ENCODE data around the gene ERC2. TPM values are rescaled to one million over a fixed set of nuclear protein-coding genes. Genes with fewer than 3 reads are reported as not detected.

ERC2 gene
- total and polyA plus RNA-seq, 9 donors: 1.2 to 9.4 (median 5.4) TPM

GRCh38 chr3:55491296-55491816 lies 976.9 kb downstream of the ERC2 start:
- intact Hi-C loops (cut with DNase I): no loop called here
- no peaks in the 10 kb centered on the region for H3K27me3 ChIP-seq
- DNase-seq: peak; percentile 49 to 76 (median 53)

GRCh38 chr3:55490276-55490913 lies 977.9 kb downstream of the ERC2 start:
- Histone ChIP-seq H3K4me1 (ENCODE audit: insufficient read depth) (peaks cover 3% of the 10 kb centered on the region), H3K4me3 (no peak overlapping the region), H3K9me3 (no peaks in the 10 kb centered on the region), H3K27me3 (no peaks in the 10 kb centered on the region), H3K36me3 (no peaks in the 10 kb centered on the region), H3K27ac (no peak overlapping the region)
- TF ChIP-seq CTCF (IDR thresholded peaks at IDR 0.05) (no peak), POLR2A (IDR thresholded peaks at IDR 0.05) (no peak), EP300 (IDR thresholded peaks at IDR 0.05) (no peak)
- no peak for DNase-seq
- intact Hi-C loops (cut with DNase I): no loop called here
- WGBS, 3 donors: 33 to 42% (median 39%) methylated on average over 3 of the region's 3 CpGs

More at GRCh38 chr3:55491296-55491816, 976.9 kb downstream of the ERC2 start:
- H3K27ac ChIP-seq: no peak overlapping the region
- no peaks in the 10 kb centered on the region for H3K36me3 ChIP-seq
- no peak for TF ChIP-seq POLR2A (IDR thresholded peaks at IDR 0.05)
- TF ChIP-seq CTCF (IDR thresholded peaks at IDR 0.05): no peak
- no peak for TF ChIP-seq EP300 (IDR thresholded peaks at IDR 0.05)
- WGBS, 3 donors: 14 to 21% (median 15%) methylated on average over 7 of the region's 7 CpGs
- peaks cover 3% of the 10 kb centered on the region for H3K4me1 ChIP-seq (ENCODE audit: insufficient read depth)
- H3K9me3 ChIP-seq: no peaks in the 10 kb centered on the region
- no peak overlapping the region for H3K4me3 ChIP-seq

GRCh38 chr3:55489798-55490132 lies 978.5 kb downstream of the ERC2 start:
- intact Hi-C loops (cut with DNase I): loop anchor here in 3 of 4 donors (5.0 to 10.0 kb wide), 6 partner anchors 235 to 765 kb away; no protein-coding TSS in a partner anchor
- WGBS, 3 donors: 43 to 59% (median 55%) methylated on average over 17 of the region's 17 CpGs
- Histone ChIP-seq H3K4me1 (ENCODE audit: insufficient read depth) (peaks cover 3% of the 10 kb centered on the region), H3K27ac (no peak overlapping the region), H3K36me3 (no peaks in the 10 kb centered on the region), H3K27me3 (no peaks in the 10 kb centered on the region), H3K4me3 (no peak overlapping the region), H3K9me3 (no peaks in the 10 kb centered on the region)
- TF ChIP-seq CTCF (IDR thresholded peaks at IDR 0.05): no peak
- no peak for TF ChIP-seq POLR2A (IDR thresholded peaks at IDR 0.05)
- no peak for TF ChIP-seq EP300 (IDR thresholded peaks at IDR 0.05)
- peak; percentile 23 to 57 (median 47) for DNase-seq

- intact Hi-C loops (cut with DNase I): loop anchor here in 3 of 4 donors (5.0 to 10.0 kb wide), 6 partner anchors 236 to 766 kb away; no protein-coding TSS in a partner anchor
- WGBS, 3 donors: 0 to 3% (median 0%) methylated on average over 30 of the region's 30 CpGs
- H3K36me3 ChIP-seq: no peaks in the 10 kb centered on the region
- TF ChIP-seq CTCF (IDR thresholded peaks at IDR 0.05): no peak
- TF ChIP-seq POLR2A (IDR thresholded peaks at IDR 0.05): no peak
- TF ChIP-seq EP300 (IDR thresholded peaks at IDR 0.05): no peak
- H3K4me1 ChIP-seq (ENCODE audit: insufficient read depth): peaks cover 6% of the 10 kb centered on the region
- no peaks in the 10 kb centered on the region for H3K27me3 ChIP-seq
- peak overlapping the region; percentile 67 for H3K4me3 ChIP-seq
- DNase-seq: peak; percentile 76 to 86 (median 83)
- H3K27ac ChIP-seq: peak overlapping the region; percentile 85 to 88
- no peaks in the 10 kb centered on the region for H3K9me3 ChIP-seq
Observed at GRCh38 chr3:55488398-55489055, 979.7 kb downstream of the ERC2 start.

Measured in ovary (tissue), 9 donors.